ENCODE measurements around the gene CIC. TPM values are rescaled to one million over a fixed set of nuclear protein-coding genes. Genes with fewer than 3 reads are reported as not detected.

The CIC gene
- 5.9 and 15.8 TPM in 2 replicates for total RNA-seq (2014; rRNA removed; shearing (Covaris generic); ENCODE audit: low replicate concordance)

- DNase-seq, result peak; percentile 100
- peaks cover 14% of the 10 kb centered on the region for H3K36me3 ChIP-seq
- no peaks in the 10 kb centered on the region for H3K27me3 ChIP-seq
- H3K9me3 ChIP-seq, result no peaks in the 10 kb centered on the region
- peak within 1 kb of the TSS; percentile 98 for H3K4me3 ChIP-seq
Measured at GRCh38 chr19:42268704-42269477, at the start of gene CIC. Gene CIC (plus strand): TSS chr19:42269252. CDS start chr19:42271784, 2,532 bp downstream.

DNA sequence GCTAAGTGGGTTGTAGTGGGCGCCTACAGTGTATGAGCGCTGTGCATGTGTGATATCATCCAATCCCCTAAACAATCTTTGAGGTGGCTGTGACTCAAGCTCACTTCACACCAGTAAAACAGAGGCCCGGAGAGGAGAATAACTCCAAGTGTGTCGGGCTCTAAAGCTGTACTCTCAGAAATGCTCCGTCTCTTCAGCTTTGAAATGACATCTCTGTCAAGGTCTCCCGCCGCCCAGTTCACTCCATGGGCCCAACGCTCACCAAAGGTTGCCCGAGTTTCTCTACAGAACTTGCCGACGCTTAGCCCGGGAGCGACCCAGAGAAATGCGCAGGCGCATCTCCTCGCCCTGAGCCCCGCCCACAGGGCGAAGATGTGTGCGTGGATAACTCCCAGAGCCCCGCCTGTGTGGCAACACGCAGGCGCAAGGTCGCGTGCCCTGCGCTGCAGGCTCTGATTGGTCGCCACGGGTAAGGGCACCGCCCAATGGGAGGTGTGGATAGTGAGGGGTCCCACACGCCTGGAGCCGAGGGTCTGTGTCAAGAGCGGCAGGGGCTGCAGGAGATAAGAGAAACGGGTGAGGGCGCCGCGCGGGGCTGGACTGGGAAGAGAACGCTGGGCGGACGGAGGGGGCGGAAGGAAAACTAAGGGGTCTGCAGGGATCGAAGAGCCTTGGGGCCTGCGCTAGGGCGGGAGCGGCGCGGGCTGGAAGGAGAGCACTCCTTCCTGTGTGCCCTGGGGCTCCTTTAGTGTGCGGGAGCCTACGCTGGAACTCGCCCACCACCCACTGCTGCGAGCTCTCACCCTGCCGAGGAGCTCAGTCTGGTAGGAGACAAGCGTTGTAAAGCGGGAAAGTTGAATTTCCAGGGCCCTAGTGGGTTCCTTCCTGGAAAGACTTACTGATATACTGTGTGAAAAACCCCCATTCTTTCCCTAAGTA is 49.0 kb upstream of the CIC start, which contains the start of gene ZNF526:
Gene ZNF526, plus strand, starts transcription at position 501 of the 939 bp plus-strand sequence. CDS start 4,092 bp downstream, outside the sequence.
- Histone ChIP-seq H3K4me3 (peak within 1 kb of the TSS; percentile 96), H3K27me3 (no peaks in the 10 kb centered on the region), H3K36me3 (peaks cover 41% of the 10 kb centered on the region), H3K9me3 (no peaks in the 10 kb centered on the region)
- peak; percentile 98 for DNase-seq

GRCh38 chr19:42220751-42221097 is 48.3 kb upstream of the CIC start:
- Histone ChIP-seq H3K9me3 (no peaks in the 10 kb centered on the region), H3K4me3 (peak overlapping the region; percentile 96), H3K27me3 (no peaks in the 10 kb centered on the region), H3K36me3 (peaks cover 47% of the 10 kb centered on the region)
- DNase-seq, result no peak

DNA sequence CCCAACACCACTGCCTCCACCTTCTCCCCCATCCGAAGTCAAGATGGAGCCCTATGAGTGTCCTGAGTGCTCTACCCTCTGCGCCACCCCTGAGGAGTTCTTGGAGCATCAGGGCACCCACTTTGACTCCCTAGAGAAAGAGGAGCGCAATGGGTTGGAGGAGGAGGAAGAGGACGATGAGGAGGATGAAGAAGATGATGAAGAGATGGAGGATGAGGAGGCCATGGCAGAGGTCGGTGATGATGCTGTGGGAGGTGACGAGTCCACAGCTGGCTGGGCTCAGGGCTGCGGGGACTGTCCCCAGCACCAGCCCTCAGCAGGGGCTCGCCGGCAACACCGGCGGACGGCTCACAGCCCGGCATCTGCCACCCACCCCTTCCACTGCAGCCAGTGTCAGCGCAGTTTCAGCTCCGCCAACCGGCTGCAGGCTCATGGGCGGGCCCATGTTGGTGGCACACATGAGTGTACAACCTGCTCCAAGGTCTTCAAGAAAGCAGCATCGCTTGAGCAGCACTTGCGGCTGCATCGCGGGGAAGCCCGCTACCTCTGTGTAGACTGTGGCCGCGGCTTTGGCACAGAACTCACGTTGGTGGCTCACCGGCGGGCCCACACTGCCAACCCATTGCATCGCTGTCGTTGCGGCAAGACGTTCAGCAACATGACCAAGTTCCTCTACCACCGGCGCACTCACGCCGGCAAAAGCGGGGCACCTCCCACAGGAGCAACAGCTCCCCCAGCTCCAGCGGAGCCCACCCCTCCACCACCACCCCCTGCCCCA is 43.9 kb upstream of the CIC start:
- Histone ChIP-seq H3K9me3 (no peaks in the 10 kb centered on the region), H3K36me3 (peaks cover 88% of the 10 kb centered on the region), H3K27me3 (no peaks in the 10 kb centered on the region), H3K4me3 (no peak overlapping the region)
- no peak for DNase-seq

DNA sequence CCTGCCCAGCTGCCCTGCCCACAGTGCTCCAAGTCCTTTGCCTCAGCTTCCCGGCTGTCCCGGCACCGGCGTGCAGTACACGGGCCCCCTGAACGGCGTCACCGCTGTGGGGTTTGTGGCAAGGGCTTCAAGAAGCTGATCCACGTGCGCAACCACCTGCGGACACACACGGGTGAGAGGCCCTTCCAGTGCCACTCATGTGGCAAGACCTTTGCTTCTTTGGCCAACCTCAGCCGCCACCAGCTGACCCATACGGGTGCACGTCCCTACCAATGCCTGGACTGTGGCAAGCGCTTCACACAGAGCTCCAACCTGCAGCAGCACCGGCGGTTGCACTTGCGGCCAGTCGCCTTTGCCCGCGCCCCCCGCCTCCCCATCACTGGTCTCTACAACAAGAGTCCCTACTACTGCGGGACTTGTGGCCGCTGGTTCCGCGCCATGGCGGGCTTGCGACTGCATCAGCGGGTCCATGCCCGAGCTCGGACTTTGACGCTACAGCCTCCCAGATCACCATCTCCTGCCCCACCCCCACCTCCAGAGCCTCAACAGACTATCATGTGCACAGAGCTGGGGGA is 43.2 kb upstream of the CIC start:
- peaks cover 88% of the 10 kb centered on the region for H3K36me3 ChIP-seq
- H3K9me3 ChIP-seq, result no peaks in the 10 kb centered on the region
- DNase-seq, result no peak
- no peak overlapping the region for H3K4me3 ChIP-seq
- H3K27me3 ChIP-seq, result no peaks in the 10 kb centered on the region

DNA sequence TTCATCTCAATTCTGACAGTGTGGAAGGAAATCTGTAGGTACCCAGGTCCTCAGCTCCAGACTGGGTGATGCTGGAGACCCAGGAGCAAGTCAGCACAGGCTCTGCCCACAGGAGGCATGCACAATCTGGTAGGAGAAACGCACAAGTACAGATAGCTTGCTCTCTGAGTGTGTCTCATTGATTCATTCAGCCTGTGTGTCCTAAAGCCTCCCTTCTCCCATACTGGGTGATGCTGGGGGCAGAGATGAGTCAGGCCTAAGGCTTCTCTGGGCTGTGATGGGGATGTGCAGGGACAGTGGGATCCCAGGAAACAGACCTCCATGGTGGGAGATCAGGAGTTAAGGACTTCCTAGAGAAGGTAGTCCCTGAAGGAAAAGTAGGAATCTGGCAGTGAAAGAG is 42.2 kb upstream of the CIC start:
- Histone ChIP-seq H3K27me3 (no peaks in the 10 kb centered on the region), H3K4me3 (no peak overlapping the region), H3K36me3 (peaks cover 92% of the 10 kb centered on the region), H3K9me3 (no peaks in the 10 kb centered on the region)
- DNase-seq, result no peak

DNA sequence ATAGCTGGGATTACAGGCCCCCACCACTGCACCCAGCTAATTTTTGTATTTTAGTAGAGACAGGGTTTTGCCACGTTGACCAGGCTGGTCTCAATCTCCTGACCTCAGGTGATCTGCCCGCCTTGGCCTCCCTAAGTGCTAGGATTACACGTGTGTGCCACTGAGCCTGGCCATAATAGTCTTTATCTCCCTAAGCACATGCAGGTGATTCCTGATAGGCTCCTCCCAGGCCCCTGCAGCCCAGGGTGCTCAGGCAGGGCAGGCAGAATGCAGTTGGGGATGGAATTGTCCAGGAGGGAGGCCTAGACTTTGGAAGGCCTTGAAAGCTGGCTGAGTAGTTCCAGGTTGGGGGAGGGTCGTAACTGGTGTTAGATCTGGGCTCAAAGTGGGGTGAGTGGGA is 40.4 kb upstream of the CIC start:
- Histone ChIP-seq H3K36me3 (peaks cover 92% of the 10 kb centered on the region), H3K4me3 (no peak overlapping the region), H3K9me3 (no peaks in the 10 kb centered on the region), H3K27me3 (no peaks in the 10 kb centered on the region)
- no peak for DNase-seq

DNA sequence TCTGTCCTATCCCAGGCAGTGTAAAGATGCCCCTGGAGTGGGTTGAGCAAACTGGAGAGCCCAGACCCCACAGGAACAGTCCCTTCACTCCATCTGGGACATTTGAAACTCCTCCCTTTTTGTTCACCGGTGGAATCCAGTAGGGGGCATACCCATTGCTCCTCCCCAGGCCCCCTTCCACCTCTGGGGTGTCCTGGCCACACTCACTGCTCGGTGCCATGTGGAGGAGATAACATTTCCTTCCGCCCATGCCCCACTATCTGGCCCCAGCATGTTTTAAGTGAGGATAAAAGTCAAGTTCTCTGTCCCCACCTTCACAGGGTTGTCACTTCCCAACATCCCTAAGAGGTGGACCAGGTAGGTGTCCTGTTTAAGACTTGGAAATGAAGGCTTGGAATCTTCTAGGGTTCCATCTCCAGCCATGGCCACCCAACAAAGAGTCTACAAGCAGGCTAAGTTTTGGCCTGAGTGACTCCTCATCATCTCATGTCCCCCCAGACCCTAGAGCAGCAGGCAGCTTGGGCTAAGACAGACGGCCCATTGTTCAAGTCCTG is 39.7 kb upstream of the CIC start:
- peaks cover 96% of the 10 kb centered on the region for H3K36me3 ChIP-seq
- no peaks in the 10 kb centered on the region for H3K9me3 ChIP-seq
- no peaks in the 10 kb centered on the region for H3K27me3 ChIP-seq
- no peak overlapping the region for H3K4me3 ChIP-seq
- no peak for DNase-seq

DNA sequence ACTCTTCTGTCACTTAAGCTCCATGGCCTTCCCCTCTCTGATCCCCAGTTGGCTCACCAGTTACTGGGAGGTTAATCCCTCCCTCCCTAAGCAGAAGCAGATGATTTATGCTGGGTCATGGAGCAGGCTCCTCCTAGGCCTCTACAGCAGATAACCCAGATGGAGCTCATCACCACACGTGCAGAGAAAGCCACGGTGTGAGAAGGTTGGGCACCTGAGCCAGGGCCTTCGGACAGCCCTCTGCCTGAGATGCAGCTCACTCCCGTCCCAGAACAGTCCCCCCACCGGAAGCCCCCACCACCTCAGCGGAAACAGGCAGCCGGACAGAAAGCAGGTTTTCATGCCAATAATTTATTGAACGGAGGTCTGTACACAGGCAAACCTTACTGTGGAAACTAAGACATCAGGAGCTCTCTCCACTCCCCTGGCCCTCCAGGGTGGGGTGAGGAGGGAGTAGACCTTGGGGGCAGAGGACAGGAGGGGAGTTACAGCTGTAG is 39.1 kb upstream of the CIC start:
- no peak for DNase-seq
- Histone ChIP-seq H3K9me3 (no peaks in the 10 kb centered on the region), H3K27me3 (no peaks in the 10 kb centered on the region), H3K4me3 (no peak overlapping the region), H3K36me3 (peaks cover 96% of the 10 kb centered on the region)

DNA sequence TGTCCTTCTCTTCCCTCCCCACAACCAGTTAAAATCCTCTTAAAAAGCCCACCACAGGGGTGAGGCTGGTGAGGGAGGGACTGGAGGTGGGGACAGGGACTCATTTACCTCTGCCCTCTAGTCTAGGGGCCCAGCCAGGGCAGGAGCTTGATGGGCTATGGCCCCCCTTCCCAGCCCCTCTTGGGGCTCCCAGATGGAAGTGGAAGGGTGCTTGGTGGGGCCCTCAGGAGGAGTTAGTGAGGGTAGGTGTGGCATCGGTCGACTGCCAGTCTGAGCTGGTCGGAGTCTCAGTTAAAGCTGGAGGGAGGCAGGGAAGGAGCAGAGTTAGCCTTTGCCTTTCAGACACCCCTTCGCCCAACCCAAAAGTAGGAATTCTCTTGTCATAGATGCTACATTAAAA is 38.5 kb upstream of the CIC start:
- H3K36me3 ChIP-seq, result peaks cover 96% of the 10 kb centered on the region
- H3K27me3 ChIP-seq, result no peaks in the 10 kb centered on the region
- H3K9me3 ChIP-seq, result no peaks in the 10 kb centered on the region
- H3K4me3 ChIP-seq, result no peak overlapping the region
- no peak for DNase-seq

- Histone ChIP-seq H3K36me3 (peaks cover 96% of the 10 kb centered on the region), H3K27me3 (no peaks in the 10 kb centered on the region), H3K4me3 (no peak overlapping the region), H3K9me3 (no peaks in the 10 kb centered on the region)
- no peak for DNase-seq
Measured at GRCh38 chr19:42232435-42232834, 36.6 kb upstream of the CIC start.

DNA sequence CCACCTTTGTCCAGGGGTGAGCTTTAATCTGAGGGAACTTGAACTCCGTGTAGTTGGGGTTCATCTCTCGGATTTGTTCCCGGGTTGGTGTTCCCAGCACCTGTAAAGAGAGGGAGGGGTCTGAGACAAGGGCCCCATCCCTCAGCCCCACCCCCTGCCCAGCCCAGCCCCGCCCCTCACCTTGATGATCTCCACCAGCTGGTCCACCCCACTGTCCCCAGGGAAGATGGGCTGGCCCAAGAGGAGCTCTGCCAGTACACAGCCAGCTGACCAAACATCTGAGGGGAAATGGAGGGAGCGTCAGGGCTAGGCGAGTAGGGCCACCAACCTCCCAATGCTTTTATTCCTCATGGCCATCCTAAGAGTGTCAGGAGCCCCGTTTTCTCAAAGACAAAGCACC is 35.9 kb upstream of the CIC start:
- Histone ChIP-seq H3K36me3 (peaks cover 94% of the 10 kb centered on the region), H3K27me3 (no peaks in the 10 kb centered on the region), H3K9me3 (no peaks in the 10 kb centered on the region), H3K4me3 (no peak overlapping the region)
- no peak for DNase-seq

DNA sequence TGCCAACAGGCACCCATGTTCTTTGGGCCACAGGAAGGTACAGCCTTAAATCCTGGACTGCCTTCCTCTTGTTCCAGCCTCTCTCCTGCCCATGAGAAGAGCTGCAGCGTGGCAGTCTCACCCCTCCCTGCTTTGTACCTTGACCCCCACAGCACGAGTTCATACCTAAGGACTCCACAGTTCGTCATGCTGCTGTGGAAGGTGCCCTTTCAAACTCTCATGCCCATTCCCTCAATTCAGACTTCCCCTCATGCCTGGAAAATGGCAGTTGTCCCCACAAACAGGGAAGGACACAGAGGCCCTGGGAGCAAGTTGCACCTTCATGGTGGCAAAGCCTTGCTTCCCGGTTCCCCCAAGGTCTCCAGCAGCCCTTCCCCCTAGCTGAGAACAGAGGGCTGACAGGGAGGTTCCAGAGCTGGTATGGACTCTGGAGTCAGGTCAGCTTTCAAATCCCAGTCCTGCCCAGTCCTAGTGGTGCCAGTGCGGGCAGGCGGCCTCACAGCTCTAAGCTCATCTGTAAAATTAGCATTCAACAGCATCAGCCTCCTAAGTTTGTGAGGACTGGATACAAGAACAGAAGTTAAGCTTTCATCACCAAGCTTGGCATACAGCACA is 35.3 kb upstream of the CIC start:
- Histone ChIP-seq H3K36me3 (peaks cover 87% of the 10 kb centered on the region), H3K27me3 (no peaks in the 10 kb centered on the region), H3K9me3 (no peaks in the 10 kb centered on the region), H3K4me3 (no peak overlapping the region)
- DNase-seq, result no peak

- H3K9me3 ChIP-seq, result no peaks in the 10 kb centered on the region
- no peak for DNase-seq
- H3K36me3 ChIP-seq, result peaks cover 86% of the 10 kb centered on the region
- no peaks in the 10 kb centered on the region for H3K27me3 ChIP-seq
- H3K4me3 ChIP-seq, result no peak overlapping the region
Measured at GRCh38 chr19:42234364-42234763, 34.7 kb upstream of the CIC start.

DNA sequence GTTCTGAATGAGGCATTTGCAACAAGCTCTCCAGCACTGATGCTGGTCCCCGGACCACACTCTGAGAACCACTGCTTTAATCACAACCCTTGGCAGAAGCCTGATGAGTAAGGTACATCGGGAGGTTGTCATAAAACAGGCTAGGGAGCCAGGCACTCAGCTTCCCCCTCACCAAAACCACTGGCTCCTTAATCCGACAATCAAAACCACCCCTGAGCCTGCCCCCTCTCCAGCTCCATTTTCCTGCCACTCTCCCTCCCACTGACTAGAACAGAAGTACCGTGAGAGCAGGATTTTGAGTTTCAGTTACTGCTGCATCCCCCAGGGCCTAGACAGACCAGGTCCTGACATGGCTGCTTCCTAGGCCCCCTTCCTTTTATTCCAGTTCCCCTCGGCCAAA is 33.9 kb upstream of the CIC start:
- H3K9me3 ChIP-seq, result no peaks in the 10 kb centered on the region
- H3K4me3 ChIP-seq, result no peak overlapping the region
- no peak for DNase-seq
- peaks cover 86% of the 10 kb centered on the region for H3K36me3 ChIP-seq
- no peaks in the 10 kb centered on the region for H3K27me3 ChIP-seq

All from MG63 (cell line).